NCI-H1694 (cell line): ENCODE data around the gene DMTF1.
A peak's percentile ranks its signal among the peaks of the same experiment; 100 is the strongest.

Experiments used
- DNase-seq: peaks from one replicate; lab custom pipeline; 2025; lab: John Stamatoyannopoulos, UW

Gene DMTF1

GRCh38 chr7:87146740-87147386 lies 5.4 kb upstream of the DMTF1 start:
- DNase-seq: no peak

DNA sequence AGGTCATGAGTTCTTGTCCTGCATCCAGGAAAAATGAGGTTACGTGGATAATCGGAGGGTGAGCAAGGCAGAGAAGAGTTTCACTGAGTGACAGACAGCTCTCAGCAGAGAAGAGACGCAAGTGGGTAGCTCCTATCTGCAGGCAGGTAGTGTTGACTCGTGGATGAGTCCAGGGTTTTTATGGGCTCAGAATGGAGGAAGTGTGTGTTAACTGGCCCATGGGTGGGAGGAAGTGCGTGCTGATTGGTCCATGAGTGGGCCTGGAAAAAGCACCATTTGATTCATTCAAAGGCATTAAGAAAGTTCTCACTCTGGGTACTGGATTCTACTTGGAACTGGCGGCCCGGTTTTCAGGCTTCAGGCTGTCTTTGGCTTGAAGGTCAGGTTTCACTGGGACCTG lies 4.8 kb upstream of the DMTF1 start:
- DNase-seq: no peak

GRCh38 chr7:87148332-87148955 lies 3.8 kb upstream of the DMTF1 start:
- peak; percentile 47 for DNase-seq

DNA sequence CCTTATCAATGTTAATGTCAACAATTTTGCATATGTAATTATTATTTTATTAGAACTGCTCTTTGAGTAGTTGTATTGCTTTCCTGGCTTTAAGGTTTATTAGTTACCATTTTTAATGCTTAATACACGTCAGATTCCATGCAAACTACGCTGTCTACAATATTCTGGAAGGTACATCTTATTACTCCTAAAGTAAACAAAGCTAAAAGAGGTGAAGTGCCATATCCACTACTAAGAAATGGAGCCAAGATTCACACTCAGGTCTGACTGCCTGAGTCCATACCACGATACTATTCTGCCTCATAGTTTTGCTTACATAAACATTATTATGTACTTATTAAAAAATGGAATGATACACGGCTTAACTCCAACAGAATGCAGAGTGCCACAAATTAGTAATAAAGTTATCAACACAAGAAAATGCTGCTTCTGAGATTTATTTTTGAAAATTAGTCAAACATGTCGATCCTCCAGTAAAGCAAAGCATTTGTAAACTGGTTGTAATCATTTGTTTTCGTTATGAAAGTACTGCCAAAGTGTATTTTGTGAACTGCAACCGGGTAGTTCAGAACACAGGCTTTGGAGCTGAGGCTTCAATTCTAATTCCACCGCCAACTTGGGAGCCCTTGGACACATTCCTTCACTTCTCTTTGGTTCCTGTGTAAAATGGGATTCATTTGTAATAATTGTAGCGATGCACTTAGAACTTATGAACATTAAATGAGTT lies 1.1 kb upstream of the DMTF1 start:
- DNase-seq: no peak

DNA sequence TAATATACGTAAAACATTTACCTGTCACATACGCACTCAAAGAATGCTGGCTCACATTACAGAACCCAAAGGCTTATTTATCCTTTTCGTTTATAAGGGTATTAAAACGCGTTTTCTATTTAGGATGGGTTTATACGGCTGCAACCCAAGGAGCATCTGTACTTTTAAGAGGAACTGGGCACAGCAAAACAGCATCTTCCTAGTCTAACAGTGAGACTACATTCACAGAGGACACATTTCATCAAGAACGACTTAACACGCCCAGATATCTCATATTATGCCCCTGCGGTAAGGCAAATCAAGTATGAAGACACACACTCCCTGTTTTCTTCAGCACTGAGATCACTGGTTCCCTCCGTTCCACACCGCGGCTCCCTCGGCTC lies 533 bp upstream of the DMTF1 start:
- DNase-seq: peak; percentile 55

GRCh38 chr7:87152897-87153641 lies 816 bp downstream of the DMTF1 start:
- no peak for DNase-seq

DNA sequence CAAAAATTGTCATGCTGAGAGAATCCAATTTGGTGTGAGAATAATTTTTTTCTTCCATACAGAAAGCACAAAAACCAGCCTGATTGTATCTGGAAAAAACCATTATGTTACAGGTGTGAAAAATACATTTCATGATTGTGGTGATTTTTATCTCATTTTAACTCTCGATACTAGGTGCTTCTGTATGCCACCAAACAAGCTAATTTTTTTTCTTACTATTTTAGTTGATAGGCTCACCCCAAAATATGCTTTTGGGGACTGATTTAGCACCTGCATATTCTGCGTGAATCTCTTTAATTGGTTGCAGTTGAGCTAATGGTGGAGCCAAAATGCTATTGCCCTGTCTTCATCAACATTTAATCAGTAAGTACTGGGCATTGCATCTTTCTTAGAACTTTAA lies 1.9 kb downstream of the DMTF1 start:
- no peak for DNase-seq

DNA sequence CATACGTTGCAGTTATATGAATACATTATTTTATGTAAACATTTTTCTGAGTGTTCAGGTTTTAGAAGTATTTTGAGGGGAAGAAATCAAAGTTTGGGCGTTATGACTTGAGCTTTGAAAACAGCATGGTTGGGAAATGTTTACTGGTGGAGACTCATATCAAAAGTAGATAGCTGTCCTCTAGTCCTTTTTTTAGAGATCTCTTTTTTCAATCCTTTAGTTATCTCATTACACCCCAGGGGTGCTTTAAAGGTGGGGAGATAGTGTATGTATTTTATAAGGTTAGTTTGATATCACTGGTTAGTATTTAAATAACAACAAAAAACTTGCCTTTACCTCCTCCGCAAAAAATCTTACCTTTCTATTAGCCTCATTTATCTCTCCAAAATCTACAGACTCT lies 2.3 kb downstream of the DMTF1 start:
- DNase-seq: no peak

- DNase-seq: no peak
These were observed 3.5 kb downstream of the DMTF1 start for GRCh38 chr7:87155788-87156187.

GRCh38 chr7:87156709-87157108 lies 4.5 kb downstream of the DMTF1 start:
- no peak for DNase-seq

DNA sequence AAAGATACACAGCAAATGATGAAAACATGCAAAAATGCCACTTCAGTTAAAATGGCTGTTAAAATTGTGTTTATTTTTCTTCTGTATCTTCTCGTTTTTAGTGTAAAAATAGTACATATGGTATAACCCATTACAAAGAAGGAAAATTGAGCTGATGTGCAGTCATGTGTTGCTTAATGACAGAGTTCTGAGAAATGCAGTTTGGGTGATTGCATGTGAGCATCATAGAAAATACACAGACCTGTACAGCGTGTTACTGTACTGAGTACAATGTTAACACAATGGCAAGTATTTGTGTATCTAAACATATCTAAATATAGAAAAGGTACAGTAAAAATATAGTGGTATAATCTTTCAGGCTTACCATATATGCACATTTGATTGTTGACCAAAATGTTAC lies 7.3 kb downstream of the DMTF1 start:
- no peak for DNase-seq

DNA sequence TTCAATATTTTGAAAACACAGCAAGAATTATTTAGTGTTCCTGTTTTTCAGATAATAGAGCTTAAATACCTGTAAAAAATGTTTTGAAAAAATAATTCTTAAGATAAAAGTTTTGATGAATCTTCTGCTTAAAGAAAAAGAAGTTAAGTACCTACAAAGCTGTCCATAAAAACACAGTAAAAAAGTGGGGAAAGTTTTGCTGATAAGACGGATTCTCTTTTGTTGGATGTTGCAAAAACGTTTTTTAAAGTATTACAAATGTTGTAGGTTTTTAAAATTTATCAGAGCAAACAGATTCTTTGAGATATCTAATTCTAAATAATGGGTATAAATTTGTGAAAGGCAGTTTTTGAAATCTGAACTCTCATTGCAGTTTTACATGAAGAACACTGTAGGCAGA lies 12.2 kb downstream of the DMTF1 start:
- no peak for DNase-seq

- DNase-seq: no peak
These were observed 18.6 kb downstream of the DMTF1 start for GRCh38 chr7:87170828-87171227.

DNA sequence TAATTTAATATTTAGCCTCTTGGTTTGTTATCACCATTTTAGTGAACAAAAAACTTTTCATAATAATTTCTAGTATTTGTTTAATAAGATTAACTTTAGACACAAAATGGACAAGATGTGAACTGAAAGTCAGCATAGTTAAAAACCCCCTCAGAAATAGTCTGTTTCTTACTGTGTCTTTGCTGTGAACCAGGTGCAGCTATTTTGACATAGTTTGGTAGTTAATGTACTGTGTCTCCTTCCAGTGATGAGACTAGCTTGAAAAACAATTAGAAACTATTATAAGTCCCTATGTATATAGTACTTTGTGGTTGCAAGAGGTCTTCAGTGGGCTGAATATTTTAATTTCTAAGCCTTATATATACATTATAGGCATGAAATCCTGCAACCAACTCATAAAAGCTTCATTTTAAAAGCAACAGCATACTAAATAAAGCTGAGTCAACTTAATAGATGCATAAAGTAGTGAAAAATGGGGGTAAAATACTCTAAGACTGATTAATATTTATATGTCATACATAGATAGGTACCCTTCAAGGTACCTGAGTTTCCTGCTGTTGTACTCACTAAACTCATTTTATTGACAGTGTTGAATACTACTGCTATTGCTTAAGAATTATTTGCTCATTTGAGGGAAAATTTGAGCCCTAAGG lies 19.2 kb downstream of the DMTF1 start:
- no peak for DNase-seq

- DNase-seq: no peak
These were observed 21.2 kb downstream of the DMTF1 start for GRCh38 chr7:87173471-87173870.

- no peak for DNase-seq
These were observed 26.1 kb downstream of the DMTF1 start for GRCh38 chr7:87178320-87178719.

- DNase-seq: no peak
These were observed 26.9 kb downstream of the DMTF1 start for GRCh38 chr7:87179180-87179579.

DNA sequence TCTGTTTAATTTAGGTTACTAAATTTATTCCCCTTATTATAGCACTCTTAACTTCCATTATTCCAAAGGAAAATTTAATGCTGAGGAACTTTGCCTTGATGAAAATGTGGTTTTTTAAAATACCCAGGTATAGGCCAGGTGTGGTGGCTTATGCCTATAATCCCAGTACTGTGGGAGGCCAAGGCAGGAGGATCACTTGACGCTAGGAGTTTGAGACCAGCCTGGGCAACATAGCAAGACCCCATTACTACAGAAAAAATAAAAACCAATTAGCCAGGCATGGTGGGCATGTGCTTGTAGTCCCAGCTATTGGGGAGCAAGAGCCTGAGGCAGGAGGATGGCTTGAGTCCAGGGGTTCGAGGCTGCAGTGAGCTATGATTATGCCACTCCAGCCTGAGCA lies 34.9 kb downstream of the DMTF1 start:
- DNase-seq: no peak

- no peak for DNase-seq
These were observed 36.7 kb downstream of the DMTF1 start for GRCh38 chr7:87188930-87189329.

DNA sequence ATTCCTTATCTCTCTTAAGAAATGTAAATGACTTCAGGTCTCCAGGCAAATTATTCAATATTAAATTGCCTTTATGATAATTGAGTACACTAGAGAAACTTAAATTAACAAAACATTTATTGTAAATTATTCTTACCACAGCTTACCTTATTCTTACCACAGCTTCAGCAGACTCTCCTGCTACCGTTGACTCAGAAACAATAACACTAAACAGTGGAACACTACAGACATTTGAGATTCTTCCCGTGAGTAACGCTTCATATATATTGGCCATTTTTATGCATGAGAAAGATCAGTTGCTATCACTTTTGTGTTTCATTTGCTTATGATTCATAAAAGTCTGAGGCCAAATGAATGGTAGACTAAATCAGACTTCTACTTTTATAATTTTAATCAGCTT lies 38.5 kb downstream of the DMTF1 start:
- no peak for DNase-seq

DNA sequence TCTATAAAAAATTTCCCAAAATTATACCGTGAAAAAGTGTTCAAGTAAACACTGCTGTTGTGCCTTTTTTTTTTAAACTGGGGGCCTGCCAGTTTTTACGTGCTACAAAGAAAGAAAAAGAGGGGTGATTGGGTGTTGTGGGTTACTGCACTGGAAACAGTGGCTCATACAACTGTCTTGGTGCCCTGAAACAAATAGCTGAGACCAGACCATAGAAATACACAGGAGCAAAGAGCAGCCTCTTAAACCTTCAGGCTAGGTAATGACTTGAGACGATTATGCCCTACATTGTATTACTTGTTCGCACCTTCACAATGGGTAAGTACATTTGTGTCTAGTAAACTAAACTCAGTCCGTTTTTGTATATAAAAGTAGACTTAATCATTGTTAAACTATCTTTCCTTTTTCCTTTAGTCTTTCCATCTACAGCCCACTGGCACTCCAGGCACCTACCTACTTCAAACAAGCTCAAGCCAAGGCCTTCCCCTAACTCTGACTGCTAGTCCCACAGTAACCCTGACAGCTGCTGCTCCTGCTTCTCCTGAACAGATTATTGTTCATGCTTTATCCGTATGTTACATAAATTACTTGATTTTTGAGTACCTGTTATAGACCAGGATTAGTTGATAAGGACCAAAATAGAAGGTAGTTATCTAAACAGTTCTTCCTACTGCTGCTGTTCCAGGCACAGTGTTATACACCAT lies 40.7 kb downstream of the DMTF1 start:
- no peak for DNase-seq

- DNase-seq: no peak
These were observed 41.7 kb downstream of the DMTF1 start for GRCh38 chr7:87193912-87194311.
